HG03558 (cell line): ENCODE data around the gene COL6A2.

ENCODE experiments used
- ATAC-seq: cut with Tn5 transposase; IDR thresholded peaks from one replicate; pipeline ENCODE4 v1.9.1; 2021; ENCODE audit warnings: moderate number of reproducible peaks; ENCODE audit not compliant: unreplicated experiment; ENCODE audit errors: extremely low read depth

The COL6A2 gene

GRCh38 chr21:46151261-46151988, 53.5 kb downstream of the COL6A2 start:
- ATAC-seq: no peak

- no peak for ATAC-seq
These were observed 54.3 kb downstream of the COL6A2 start for GRCh38 chr21:46151989-46152926.

- no peak for ATAC-seq
These were observed 55.0 kb downstream of the COL6A2 start for GRCh38 chr21:46152927-46153246.

GRCh38 chr21:46153247-46154154, 55.6 kb downstream of the COL6A2 start:
- ATAC-seq: no peak

- no peak for ATAC-seq
These were observed 56.4 kb downstream of the COL6A2 start for GRCh38 chr21:46154155-46154954.

GRCh38 chr21:46154955-46155513, 57.1 kb downstream of the COL6A2 start:
- ATAC-seq: no peak

GRCh38 chr21:46155514-46156377, 57.8 kb downstream of the COL6A2 start, which contains the start of gene FTCD:
Gene FTCD (minus strand): TSS chr21:46155579. CDS start chr21:46155523, 56 bp downstream.
- no peak for ATAC-seq

GRCh38 chr21:46156378-46156645, 58.4 kb downstream of the COL6A2 start:
- no peak for ATAC-seq

GRCh38 chr21:46156678-46157077, 58.8 kb downstream of the COL6A2 start:
- ATAC-seq: no peak

GRCh38 chr21:46157396-46157986, 59.6 kb downstream of the COL6A2 start:
- no peak for ATAC-seq

GRCh38 chr21:46157987-46158451, 60.1 kb downstream of the COL6A2 start:
- ATAC-seq: no peak

GRCh38 chr21:46158666-46159300, 60.9 kb downstream of the COL6A2 start:
- no peak for ATAC-seq

GRCh38 chr21:46159390-46159789, 61.5 kb downstream of the COL6A2 start:
- no peak for ATAC-seq

GRCh38 chr21:46159841-46160656, 62.1 kb downstream of the COL6A2 start:
- ATAC-seq: no peak

- ATAC-seq: no peak
These were observed 62.7 kb downstream of the COL6A2 start for GRCh38 chr21:46160657-46160906.

GRCh38 chr21:46160907-46161632, 63.2 kb downstream of the COL6A2 start:
- ATAC-seq: no peak
